H1 (cell line): ENCODE measurements around the gene SLC43A1. TPM values are rescaled to one million over a fixed set of nuclear protein-coding genes. Genes with fewer than 3 reads are reported as not detected.
A peak's percentile ranks its signal among the peaks of the same experiment; 100 is the strongest.

Source experiments
- CTCF ChIA-PET: fragments of 300-600 bp; sonication (Branson Sonifier 250); formaldehyde crosslinking; loops from one replicate; lab custom pipeline; 2021; ENCODE audit not compliant: partially characterized antibody; lab: Charles Lee
- POLR2A ChIA-PET: fragments of 300-600 bp; sonication (Branson Sonifier 250); formaldehyde crosslinking; loops from one replicate; lab custom pipeline; 2021; ENCODE audit warnings: inconsistent platforms; ENCODE audit not compliant: partially characterized antibody; lab: Charles Lee
- DNase-seq, 2 experiments: peaks; one replicate each; pipeline versions ENCODE4 v3.0.0 to v3.0.0-alpha.2; 2010 to 2022; ENCODE audit warnings: low spot score in 2 of 2, low read depth in 1 of 2, mixed read lengths in 1 of 2
- FAIRE-seq: peaks from 2 replicates; lab custom pipeline; 2011; peaks lifted over from hg19 to GRCh38; lab: Jason Lieb, UNC
- H2AFZ ChIP-seq: 2 replicates; pipeline ENCODE4 v1.8.1; 2012; ENCODE audit warnings: low read length, inconsistent platforms
- H2AK5ac ChIP-seq: 2 replicates; pipeline ENCODE4 v1.6.1; 2013; ENCODE audit warnings: low read depth, low read length
- H2BK120ac ChIP-seq: replicated peaks from 2 replicates; pipeline ENCODE3; 2013; ENCODE audit warnings: low read depth, low read length, inconsistent platforms
- H2BK12ac ChIP-seq: 2 replicates; pipeline ENCODE4 v1.6.1; 2013; ENCODE audit warnings: low read depth, low read length
- H2BK15ac ChIP-seq: 2 replicates; pipeline ENCODE4 v1.6.1; 2013; ENCODE audit warnings: low read length
- H2BK20ac ChIP-seq: 2 replicates; pipeline ENCODE4 v1.6.1; 2013; ENCODE audit warnings: low read length
- H2BK5ac ChIP-seq: 2 replicates; pipeline ENCODE4 v1.6.1; 2013; ENCODE audit warnings: low read depth, low read length
- H3K14ac ChIP-seq: 2 replicates; pipeline ENCODE4 v1.6.1; 2013; ENCODE audit warnings: inconsistent platforms; ENCODE audit not compliant: insufficient read length
- H3K18ac ChIP-seq: 2 replicates; pipeline ENCODE4 v1.6.1; 2013; ENCODE audit warnings: low read length; ENCODE audit errors: extremely low read depth
- H3K23ac ChIP-seq: 2 replicates; pipeline ENCODE4 v1.6.1; 2013; ENCODE audit warnings: inconsistent platforms; ENCODE audit not compliant: insufficient read length
- H3K23me2 ChIP-seq: 2 replicates; pipeline ENCODE4 v1.6.1; 2013; ENCODE audit warnings: low read depth, low read length
- H3K27ac ChIP-seq: 2 replicates; pipeline ENCODE4 v1.6.1; 2011; ENCODE audit warnings: low read depth, low read length, inconsistent platforms
- H3K27me3 ChIP-seq, 4 experiments: replicated peaks in 1 of 4; 1 replicate in 1 of 4; 2 replicates in 3 of 4; pipeline versions ENCODE4 v1.6.1 to v1.8.1; 2011 to 2013; ENCODE audit warnings: low read length in 3 of 4, mild to moderate bottlenecking in 3 of 4, inconsistent platforms in 2 of 4, mixed read lengths in 2 of 4, moderate library complexity in 1 of 4; ENCODE audit not compliant: control insufficient read depth in 3 of 4, insufficient read depth in 3 of 4; ENCODE audit errors: extremely low read depth in 1 of 4
- H3K36me3 ChIP-seq, 4 experiments: 2 replicates each; pipeline versions ENCODE4 v1.6.1 to v1.8.1; 2011 to 2013; ENCODE audit warnings: mild to moderate bottlenecking in 4 of 4, low read length in 3 of 4, moderate library complexity in 2 of 4, control low read depth in 1 of 4, inconsistent platforms in 1 of 4; ENCODE audit not compliant: insufficient read depth in 4 of 4, control insufficient read depth in 2 of 4
- H3K4ac ChIP-seq: replicated peaks from 2 replicates; pipeline ENCODE3; 2013; ENCODE audit warnings: low read length, low read depth, mixed read lengths, inconsistent platforms; ENCODE audit not compliant: insufficient read length
- H3K4me1 ChIP-seq, 4 experiments: replicated peaks in 1 of 4; 1 replicate in 1 of 4; 2 replicates in 3 of 4; pipeline versions ENCODE4 v1.6.1 to v1.8.1; 2011 to 2013; ENCODE audit warnings: low read length in 3 of 4, inconsistent platforms in 2 of 4, mixed read lengths in 1 of 4; ENCODE audit not compliant: insufficient read depth in 4 of 4, control insufficient read depth in 3 of 4
- H3K4me2 ChIP-seq, 2 experiments: 2 replicates each; pipeline versions ENCODE4 v1.6.1 to v1.8.1; 2011 to 2013; ENCODE audit warnings: low read depth in 2 of 2, low read length in 2 of 2, control low read depth in 1 of 2, inconsistent platforms in 1 of 2, mild to moderate bottlenecking in 1 of 2; ENCODE audit not compliant: insufficient read depth in 1 of 2
- H3K4me3 ChIP-seq, 4 experiments: fragments of 200-600, 300-600 bp in 1 of 4; sonication (generic), shearing (Covaris generic), sonication (Bioruptor Twin) in 1 of 4; 2 replicates each; pipeline versions ENCODE4 v1.5.1 to v1.8.1; 2011 to 2016; ENCODE audit warnings: low read length in 4 of 4, low read depth in 3 of 4, control low read depth in 2 of 4, inconsistent platforms in 2 of 4, mild to moderate bottlenecking in 2 of 4, mixed read lengths in 1 of 4, moderate library complexity in 1 of 4; ENCODE audit not compliant: insufficient read depth in 2 of 4; ENCODE audit errors: extremely low read depth in 1 of 4
- H3K56ac ChIP-seq: replicated peaks from 2 replicates; pipeline ENCODE3; 2013; ENCODE audit warnings: low read depth, mild to moderate bottlenecking, mixed read lengths, low read length, inconsistent platforms; ENCODE audit not compliant: insufficient read length
- H3K79me1 ChIP-seq: 2 replicates; pipeline ENCODE4 v1.6.1; 2013; ENCODE audit warnings: low read depth, low read length, control low read depth
- H3K79me2 ChIP-seq, 2 experiments: 2 replicates each; pipeline versions ENCODE4 v1.6.1 to v1.8.1; 2012 to 2013; ENCODE audit warnings: low read length in 2 of 2, mild to moderate bottlenecking in 2 of 2, inconsistent platforms in 1 of 2; ENCODE audit not compliant: insufficient read depth in 2 of 2, control insufficient read depth in 1 of 2
- H3K9ac ChIP-seq, 4 experiments: replicated peaks in 1 of 4; 1 replicate in 1 of 4; 2 replicates in 3 of 4; pipeline versions ENCODE4 v1.6.1 to v1.8.1; 2011 to 2013; ENCODE audit warnings: low read depth in 3 of 4, low read length in 3 of 4, control low read depth in 2 of 4, mild to moderate bottlenecking in 2 of 4, moderate library complexity in 2 of 4, inconsistent platforms in 1 of 4; ENCODE audit errors: extremely low read depth in 1 of 4
- H3K9me3 ChIP-seq, 2 experiments: 2 replicates each; pipeline versions ENCODE4 v1.6.1 to v1.8.1; 2012 to 2013; ENCODE audit warnings: mild to moderate bottlenecking in 2 of 2, moderate library complexity in 2 of 2, control low read depth in 1 of 2, inconsistent platforms in 1 of 2, low read depth in 1 of 2, low read length in 1 of 2, mixed read lengths in 1 of 2; ENCODE audit not compliant: insufficient read depth in 2 of 2
- H4K20me1 ChIP-seq, 2 experiments: replicated peaks in 1 of 2; 2 replicates each; pipeline versions ENCODE3 to v1.8.1; 2011 to 2013; ENCODE audit warnings: inconsistent platforms in 2 of 2, low read length in 2 of 2, mild to moderate bottlenecking in 1 of 2; ENCODE audit not compliant: insufficient read depth in 2 of 2, control insufficient read depth in 1 of 2
- H4K5ac ChIP-seq: 2 replicates; pipeline ENCODE4 v1.6.1; 2013; ENCODE audit warnings: low read length, low read depth, mixed read lengths, inconsistent platforms; ENCODE audit not compliant: insufficient read length
- H4K8ac ChIP-seq: 2 replicates; pipeline ENCODE4 v1.8.0; 2013; ENCODE audit warnings: mild to moderate bottlenecking, moderate library complexity, low read length, inconsistent platforms; ENCODE audit not compliant: insufficient read depth; ENCODE audit errors: extremely low read depth
- H4K91ac ChIP-seq: replicated peaks from 2 replicates; pipeline ENCODE3; 2013; ENCODE audit warnings: low read length, mixed read lengths, inconsistent platforms; ENCODE audit not compliant: insufficient read length
- E2F6 ChIP-seq: IDR thresholded peaks from 2 replicates; pipeline ENCODE4 v1.6.1; 2012; ENCODE audit warnings: inconsistent platforms
- GABPA ChIP-seq: IDR thresholded peaks from 2 replicates; pipeline ENCODE4 v1.6.1; 2011; ENCODE audit warnings: mild to moderate bottlenecking, low read length, moderate library complexity, borderline replicate concordance; ENCODE audit not compliant: insufficient read depth
- KDM1A ChIP-seq: fragments of 200-600, 300-600 bp; sonication (generic); IDR thresholded peaks from 2 replicates; pipeline ENCODE4 v1.7.1; 2016; ENCODE audit warnings: mild to moderate bottlenecking, low read length, borderline replicate concordance
- TAF1 ChIP-seq: IDR thresholded peaks from 2 replicates; pipeline ENCODE4 v1.6.1; 2011; ENCODE audit warnings: mild to moderate bottlenecking, low read depth, low read length
- ZNF274 ChIP-seq: IDR thresholded peaks from 2 replicates; pipeline ENCODE4 v1.7.0; 2012; ENCODE audit warnings: low read length, borderline replicate concordance; ENCODE audit errors: extremely low read depth
- WGBS, 2 experiments: shearing (Covaris generic) in 1 of 2; methylation state at CpG; one replicate each; pipeline versions ENCODE4 v1.1.6 to v1.1.7; 2013 to 2015; ENCODE audit warnings: low lambda C conversion rate in 2 of 2, mixed read lengths in 2 of 2, inconsistent platforms in 1 of 2, low coverage in 1 of 2, missing lambda C conversion rate in 1 of 2; ENCODE audit not compliant: insufficient replicate concordance in 2 of 2, insufficient coverage in 1 of 2, insufficient read length in 1 of 2; ENCODE audit errors: extremely low coverage in 1 of 2, missing lambda C conversion rate in 1 of 2; 5-methylcytosine and 5-hydroxymethylcytosine counted together
- long read RNA-seq, 2 experiments: library from RNA in 1 of 2; library from capped mRNA in 1 of 2; stranded (forward); transcript quantifications; one replicate each; pipeline ENCODE4 v2.0.0, GENCODE V29; 2021; ENCODE audit warnings: inconsistent platforms in 1 of 2
- polyA minus RNA-seq, 3 experiments: library from RNA; depleted of rRNA, polyadenylated mRNA; stranded (reverse); fragments of >200 nt; gene quantifications; 1 replicate in 2 of 3; 2 replicates in 1 of 3; pipeline ENCODE4 v1.2.3, GENCODE V29; 2011
- polyA plus RNA-seq, 7 experiments: library from polyadenylated mRNA; depleted of rRNA in 3 of 7; stranded (reverse) in 5 of 7; unstranded in 2 of 7; fragments of >200 nt in 5 of 7; fragments of 200-250 nt in 2 of 7; gene quantifications; 1 replicate in 5 of 7; 2 replicates in 1 of 7; 4 replicates in 1 of 7; pipeline versions ENCODE4 v1.2.1 to v1.2.3, GENCODE V29; 2011 to 2013; ENCODE audit warnings: missing spikeins in 2 of 7, mixed read lengths in 2 of 7
- total RNA-seq: library from RNA; stranded (reverse); fragmentation: NEBNext Ultra II Directional; extraction: Animal tissue kit (Norgen Biotek cat#: 25700); gene quantifications from 2 replicates; pipeline ENCODE4 v1.2.1, GENCODE V29; 2021

Gene SLC43A1
- total RNA-seq (30.1 and 34.5 TPM in 2 replicates), polyA plus RNA-seq (2011; rRNA removed) (58.0 and 79.5 TPM in 2 replicates), polyA minus RNA-seq (2011; rRNA and poly(A)+ RNA removed) (54.4 and 66.2 TPM in 2 replicates)
- 51.3 TPM for polyA plus RNA-seq (2011; cell fraction: cytosol; rRNA removed)
- 92.4 TPM for polyA plus RNA-seq (2011; cell fraction: nucleus; rRNA removed)
- 27.7 to 39.6 TPM (median 34.4 TPM) in 4 replicates for polyA plus RNA-seq (2012, experiment 1 of 2)
- polyA plus RNA-seq (2012, experiment 2 of 2): 34.6 TPM
- polyA plus RNA-seq (2013, experiment 1 of 2): 25.5 TPM
- 27.2 TPM for polyA plus RNA-seq (2013, experiment 2 of 2)
- 27.5 TPM for polyA minus RNA-seq (2011; cell fraction: cytosol; rRNA and poly(A)+ RNA removed)
- polyA minus RNA-seq (2011; cell fraction: nucleus; rRNA and poly(A)+ RNA removed): 36.7 TPM
- long read RNA-seq, experiment 1, transcript SLC43A1-201 (15 exons, 2,598 nt): major isoform, 5 of 25 reads
- long read RNA-seq, experiment 1, partial matches to known transcripts: 6 of 25 reads
- long read RNA-seq, experiment 1, other reads (novel, unspliced or antisense): 13 of 25 reads
- long read RNA-seq, experiment 2, partial matches to known transcripts: 12 of 17 reads
- long read RNA-seq, experiment 2, other reads (novel, unspliced or antisense): 4 of 17 reads

GRCh38 chr11:57515332-57516060 lies at the start of gene SLC43A1:
TSS of gene SLC43A1 (minus strand) at chr11:57515702. CDS start at chr11:57514111, 1,591 bp downstream.
- no peak for FAIRE-seq
- H4K20me1 ChIP-seq: peaks cover 2 to 3% of the 10 kb centered on the region in 2 experiments
- H2BK15ac ChIP-seq: no peak within 1 kb of the TSS
- H4K8ac ChIP-seq: peak within 1 kb of the TSS; percentile 91; the same call in 1 of the 2 replicates
- peaks cover 0 to 17% of the 10 kb centered on the region in 2 experiments; a peak in 3 of 4 replicates for H3K79me2 ChIP-seq
- DNase-seq: peak in 1 of 2 experiments; percentile 66
- H2AK5ac ChIP-seq: no peak within 1 kb of the TSS
- H3K9me3 ChIP-seq: no peaks in the 10 kb centered on the region
- H3K4me3 ChIP-seq: peak within 1 kb of the TSS; percentile 49 to 76 (median 68)
- H3K79me1 ChIP-seq: 0 out of 2 replicates have a peak, but pooled peaks cover 2% of the 10 kb centered on the region
- CTCF ChIA-PET: interaction anchor here (0.6 to 25.4 kb wide), 10 partner anchors 12 to 151 kb away, joined by 3 to 1146 read pairs (median 4); partner anchors contain the start of genes RTN4RL2 and TIMM10
- peaks cover 19% of the 10 kb centered on the region; the same call in 1 of the 2 replicates for H3K23me2 ChIP-seq
- H2AFZ ChIP-seq: peak within 1 kb of the TSS; percentile 48; the same call in 1 of the 2 replicates
- no peak within 1 kb of the TSS for H3K23ac ChIP-seq
- peak within 1 kb of the TSS; percentile 39; the same call in 1 of the 2 replicates for H2BK12ac ChIP-seq
- H4K5ac ChIP-seq: no peak within 1 kb of the TSS
- H4K91ac ChIP-seq: peak within 1 kb of the TSS; percentile 60
- H3K4me2 ChIP-seq: peak within 1 kb of the TSS; percentile 56 to 95
- H3K4ac ChIP-seq: peak within 1 kb of the TSS; percentile 23
- no peak within 1 kb of the TSS for H3K27ac ChIP-seq
- no peaks in the 10 kb centered on the region for H3K36me3 ChIP-seq
- no peak within 1 kb of the TSS for H3K14ac ChIP-seq
- peak within 1 kb of the TSS; percentile 13 for H2BK120ac ChIP-seq
- peak within 1 kb of the TSS; percentile 0 to 56 (median 50); a peak in 6 of 7 replicates for H3K9ac ChIP-seq
- H2BK5ac ChIP-seq: no peak within 1 kb of the TSS; the same call in 1 of the 2 replicates
- POLR2A ChIA-PET: interaction anchor here (0.8 to 8.4 kb wide), 20 partner anchors 10 to 192 kb away, joined by 3 to 110 read pairs (median 15); partner anchors contain the start of genes RTN4RL2, SMTNL1, TIMM10 and YPEL4
- peaks cover 3 to 10% (median 5%) of the 10 kb centered on the region in 4 experiments for H3K4me1 ChIP-seq
- peak within 1 kb of the TSS; percentile 46 for H3K56ac ChIP-seq
- H3K27me3 ChIP-seq: peaks cover 0 to 21% (median 10%) of the 10 kb centered on the region in 4 experiments; a peak in 4 of 7 replicates
- no peak within 1 kb of the TSS for H2BK20ac ChIP-seq
- WGBS, 2 experiments: 1% methylated on average over 65 of the region's 66 CpGs; no CpG with 5 or more reads in 1 of the 2 experiments
- peak within 1 kb of the TSS; percentile 87 for H3K18ac ChIP-seq
- TF ChIP-seq KDM1A (0 out of 2 replicates have a peak, but pooled peaks have one; percentile 9), TAF1 (0 out of 2 replicates have a peak, but pooled peaks have one; percentile 31), ZNF274 (no peak), E2F6 (0 out of 2 replicates have a peak, but pooled peaks have one; percentile 23), GABPA (peak; percentile 17; the same call in 1 of the 2 replicates)
